Large intestine (tissue), 3 donors: ENCODE results near the gene PTGES3. TPM values are rescaled to one million over a fixed set of nuclear protein-coding genes. Genes with fewer than 3 reads are reported as not detected.
"Not testable (repeated sequence)": the region's sequence is repeated elsewhere in the genome, so short reads cannot be mapped to it uniquely, and the experiment has no call there.

Source experiments
- DNase-seq, 2 donors: peaks; one replicate each; pipeline versions ENCODE4 v3.0.0 to v3.0.0-alpha.2; 2013
- H3K27ac ChIP-seq: one replicate; pipeline ENCODE4 v1.5.1; 2013; ENCODE audit warnings: low read length
- H3K27me3 ChIP-seq: 2 replicates; pipeline ENCODE4 v1.6.1; 2013; ENCODE audit warnings: low read length; ENCODE audit not compliant: control insufficient read depth, insufficient read depth
- H3K36me3 ChIP-seq: 2 replicates; pipeline ENCODE4 v1.6.1; 2013; ENCODE audit warnings: low read length; ENCODE audit not compliant: control insufficient read depth, insufficient read depth
- H3K4me1 ChIP-seq: one replicate; pipeline ENCODE4 v1.6.1; 2013; ENCODE audit warnings: low read length; ENCODE audit not compliant: control insufficient read depth, insufficient read depth
- H3K4me3 ChIP-seq: one replicate; pipeline ENCODE4 v1.5.1; 2013; ENCODE audit warnings: low read length
- H3K9me3 ChIP-seq: one replicate; pipeline ENCODE4 v1.6.1; 2013; ENCODE audit warnings: mild to moderate bottlenecking, low read depth, low read length, moderate library complexity; ENCODE audit not compliant: control insufficient read depth
- WGBS: methylation state at CpG from one replicate; pipeline ENCODE4 v1.1.5; 2013; ENCODE audit warnings: low lambda C conversion rate; ENCODE audit not compliant: insufficient coverage; 5-methylcytosine and 5-hydroxymethylcytosine counted together
- polyA plus RNA-seq: library from polyadenylated mRNA; unstranded; fragments of 120-200 nt; gene quantifications from one replicate; pipeline ENCODE4 v1.2.1, GENCODE V29; 2013

The PTGES3 gene
- polyA plus RNA-seq, 1 donor = 238 TPM

GRCh38 chr12:56661560-56661959 lies 26.5 kb downstream of the PTGES3 start:
- no peaks in the 10 kb centered on the region for H3K9me3 ChIP-seq

GRCh38 chr12:56658921-56659320 lies 29.2 kb downstream of the PTGES3 start:
- no peak overlapping the region for H3K4me3 ChIP-seq
- H3K27ac ChIP-seq = no peak overlapping the region
- no peaks in the 10 kb centered on the region for H3K4me1 ChIP-seq
- peak in 1 of 2 donors; percentile 24 for DNase-seq
- H3K36me3 ChIP-seq = peaks cover 12% of the 10 kb centered on the region
- H3K9me3 ChIP-seq = peaks cover 6% of the 10 kb centered on the region
- H3K27me3 ChIP-seq = no peaks in the 10 kb centered on the region
- 20% methylated on average over 1 of the region's 1 CpG for WGBS

More at GRCh38 chr12:56661560-56661959, 26.5 kb downstream of the PTGES3 start:
- H3K27ac ChIP-seq = no peak overlapping the region
- H3K4me3 ChIP-seq = no peak overlapping the region
- H3K4me1 ChIP-seq = no peaks in the 10 kb centered on the region
- H3K36me3 ChIP-seq = peaks cover 26% of the 10 kb centered on the region
- no peaks in the 10 kb centered on the region for H3K27me3 ChIP-seq
- DNase-seq = no peak
- 100% methylated on average over 1 of the region's 7 CpGs for WGBS

GRCh38 chr12:56657416-56658379 lies 30.4 kb downstream of the PTGES3 start:
- DNase-seq = no peak
- Histone ChIP-seq H3K9me3 (peaks cover 6% of the 10 kb centered on the region), H3K27ac (no peak overlapping the region), H3K4me3 (no peak overlapping the region), H3K27me3 (no peaks in the 10 kb centered on the region), H3K36me3 (peaks cover 6% of the 10 kb centered on the region), H3K4me1 (no peaks in the 10 kb centered on the region)
- WGBS = 100% methylated on average over 1 of the region's 7 CpGs

- not testable (repeated sequence) for DNase-seq, H3K4me3 ChIP-seq, H3K4me1 ChIP-seq, H3K36me3 ChIP-seq, H3K27ac ChIP-seq, H3K27me3 ChIP-seq
- no CpG with 5 or more reads among the region's 5 CpGs for WGBS
- peaks cover 13% of the 10 kb centered on the region for H3K9me3 ChIP-seq
Observed at GRCh38 chr12:56653781-56654180, 34.3 kb downstream of the PTGES3 start.

GRCh38 chr12:56648023-56648422 lies 40.1 kb downstream of the PTGES3 start:
- not testable (repeated sequence) for H3K27ac ChIP-seq, H3K27me3 ChIP-seq, DNase-seq, H3K4me3 ChIP-seq, H3K9me3 ChIP-seq
- WGBS = 100% methylated on average over 1 of the region's 9 CpGs
- Histone ChIP-seq H3K4me1 (peaks cover 14% of the 10 kb centered on the region), H3K36me3 (peaks cover 11% of the 10 kb centered on the region)

- peak; percentile 99 to 100 for DNase-seq
- Histone ChIP-seq H3K9me3 (no peaks in the 10 kb centered on the region), H3K4me1 (peaks cover 14% of the 10 kb centered on the region), H3K36me3 (peaks cover 31% of the 10 kb centered on the region), H3K27ac (peak within 1 kb of the TSS; percentile 89), H3K27me3 (no peaks in the 10 kb centered on the region), H3K4me3 (peak within 1 kb of the TSS; percentile 93)
- no CpG with 5 or more reads among the region's 39 CpGs for WGBS
Observed at GRCh38 chr12:56645717-56646446, 42.2 kb downstream of the PTGES3 start, which contains the start of gene ATP5F1B. Gene ATP5F1B (minus strand): TSS chr12:56645984. CDS start chr12:56645963, 21 bp downstream.

- Histone ChIP-seq H3K27me3 (no peaks in the 10 kb centered on the region), H3K4me3 (peak overlapping the region; percentile 93), H3K36me3 (peaks cover 37% of the 10 kb centered on the region), H3K27ac (peak overlapping the region; percentile 83), H3K4me1 (peaks cover 14% of the 10 kb centered on the region), H3K9me3 (no peaks in the 10 kb centered on the region)
- DNase-seq = no peak
- WGBS = no CpG with 5 or more reads among the region's 29 CpGs
Observed at GRCh38 chr12:56645201-56645716, 42.8 kb downstream of the PTGES3 start.

- no peak overlapping the region for H3K27ac ChIP-seq
- peaks cover 43% of the 10 kb centered on the region for H3K36me3 ChIP-seq
- peak in 1 of 2 donors; percentile 20 for DNase-seq
- peak overlapping the region; percentile 93 for H3K4me3 ChIP-seq
- H3K9me3 ChIP-seq = no peaks in the 10 kb centered on the region
- H3K27me3 ChIP-seq = no peaks in the 10 kb centered on the region
- 57% methylated on average over 2 of the region's 4 CpGs for WGBS
- peaks cover 14% of the 10 kb centered on the region for H3K4me1 ChIP-seq
Observed at GRCh38 chr12:56644654-56645053, 43.4 kb downstream of the PTGES3 start.

GRCh38 chr12:56641219-56641618 lies 46.9 kb downstream of the PTGES3 start:
- Histone ChIP-seq H3K9me3 (no peaks in the 10 kb centered on the region), H3K27ac (no peak overlapping the region), H3K4me3 (no peak overlapping the region), H3K27me3 (no peaks in the 10 kb centered on the region), H3K4me1 (peaks cover 14% of the 10 kb centered on the region), H3K36me3 (peaks cover 64% of the 10 kb centered on the region)
- no peak for DNase-seq
- no CpG with 5 or more reads among the region's 6 CpGs for WGBS

GRCh38 chr12:56637621-56638020 lies 50.5 kb downstream of the PTGES3 start:
- no peaks in the 10 kb centered on the region for H3K27me3 ChIP-seq
- no peaks in the 10 kb centered on the region for H3K9me3 ChIP-seq
- H3K4me1 ChIP-seq = peaks cover 22% of the 10 kb centered on the region
- H3K4me3 ChIP-seq = no peak overlapping the region
- H3K27ac ChIP-seq = peak overlapping the region; percentile 97
- DNase-seq = no peak
- H3K36me3 ChIP-seq = peaks cover 49% of the 10 kb centered on the region
- 63% methylated on average over 1 of the region's 2 CpGs for WGBS
